HepG2 (cell line): ENCODE data around the gene SLC6A12. TPM values are rescaled to one million over a fixed set of nuclear protein-coding genes. Genes with fewer than 3 reads are reported as not detected.

Experiments used
- ATAC-seq: fragments of 200-7000 bp; cut with Tn5 transposase; 3 replicates; pipeline ENCODE4 v1.9.1; 2020; ENCODE audit warnings: mild to moderate bottlenecking, moderate library complexity
- BruUV-seq: library from RNA; stranded (reverse); fragments of 400-500 nt; replicated peaks from 2 replicates; lab custom pipeline; 2021; lab: Mats Ljungman, UMichigan
- CTCF ChIA-PET: fragments of 300-600 bp; formaldehyde crosslinking; extraction: SDS; loops from one replicate; lab custom pipeline; 2021; ENCODE audit warnings: low total read pairs, inconsistent platforms, low intra/inter-chr PET ratio; lab: Yijun Ruan, JAX
- POLR2A ChIA-PET: fragments of 350-600 bp; sonication (Branson Sonifier 250); formaldehyde crosslinking; loops from one replicate; lab custom pipeline; 2020; ENCODE audit warnings: antibody characterized with exemption, inconsistent platforms; lab: Yijun Ruan, JAX
- DNase-seq: peaks from one replicate; pipeline ENCODE4 v3.0.0-alpha.2; 2015; ENCODE audit warnings: low spot score
- FAIRE-seq: peaks from 3 replicates; lab custom pipeline; 2011; peaks lifted over from hg19 to GRCh38; lab: Jason Lieb, UNC
- H2AFZ ChIP-seq: one replicate; pipeline ENCODE4 v1.6.1; 2011; ENCODE audit warnings: low read length, inconsistent platforms
- H3K27ac ChIP-seq: fragments of 300-600 bp; 3 replicates; pipeline ENCODE4 v1.8.0; 2011; ENCODE audit warnings: mixed run types, mild to moderate bottlenecking, mixed read lengths, low read length, inconsistent platforms; ENCODE audit not compliant: insufficient read depth; ENCODE audit errors: extremely low read length
- H3K27me3 ChIP-seq, 2 experiments: fragments of 200-600 bp in 1 of 2; 2 replicates in 1 of 2; 3 replicates in 1 of 2; pipeline versions ENCODE4 v1.6.0 to v1.8.0; 2011; ENCODE audit warnings: low read length in 2 of 2, mild to moderate bottlenecking in 2 of 2, moderate library complexity in 2 of 2, inconsistent platforms in 1 of 2; ENCODE audit not compliant: insufficient read depth in 2 of 2, control insufficient read depth in 1 of 2
- H3K36me3 ChIP-seq, 2 experiments: fragments of 200-600 bp in 1 of 2; replicated peaks in 1 of 2; 2 replicates in 1 of 2; 3 replicates in 1 of 2; pipeline versions ENCODE4 v1.5.1 to v1.8.0; 2011; ENCODE audit warnings: low read length in 2 of 2, inconsistent platforms in 1 of 2; ENCODE audit not compliant: insufficient read depth in 2 of 2, control insufficient read depth in 1 of 2
- H3K4me1 ChIP-seq: 2 replicates; pipeline ENCODE4 v1.5.1; 2012; ENCODE audit warnings: low read length, inconsistent platforms; ENCODE audit not compliant: insufficient read depth
- H3K4me2 ChIP-seq: 2 replicates; pipeline ENCODE4 v1.6.0; 2011; ENCODE audit warnings: low read depth, low read length, inconsistent platforms
- H3K4me3 ChIP-seq, 3 experiments: fragments of 200-600 bp in 1 of 3; sonication (generic), shearing (Covaris generic) in 1 of 3; replicated peaks in 1 of 3; 2 replicates each; pipeline ENCODE4 v1.5.1; 2011 to 2016; ENCODE audit warnings: low read length in 3 of 3, inconsistent platforms in 2 of 3, low read depth in 2 of 3, mild to moderate bottlenecking in 2 of 3, control low read depth in 1 of 3, mixed read lengths in 1 of 3; ENCODE audit not compliant: insufficient read depth in 1 of 3
- H3K79me2 ChIP-seq: one replicate; pipeline ENCODE4 v1.6.1; 2011; ENCODE audit warnings: low read length, inconsistent platforms; ENCODE audit not compliant: insufficient read depth
- H3K9ac ChIP-seq: 2 replicates; pipeline ENCODE4 v1.6.0; 2011; ENCODE audit warnings: mild to moderate bottlenecking, low read depth, low read length, inconsistent platforms; ENCODE audit not compliant: insufficient read depth
- H3K9me3 ChIP-seq: 2 replicates; pipeline ENCODE4 v1.5.1; 2012; ENCODE audit warnings: mild to moderate bottlenecking, low read length
- H4K20me1 ChIP-seq: 2 replicates; pipeline ENCODE4 v1.6.0; 2011; ENCODE audit warnings: inconsistent platforms, mild to moderate bottlenecking, low read length, moderate library complexity; ENCODE audit not compliant: insufficient read depth
- KLF16 ChIP-seq, 2 experiments: sonication (generic) in 1 of 2; formaldehyde crosslinking in 1 of 2; IDR thresholded peaks; 2 replicates each; pipeline versions ENCODE4 v1.6.1 to v1.8.0; 2016 to 2023; ENCODE audit warnings: missing genetic modification reagents in 2 of 2, missing compliant biosample characterization in 1 of 2
- NR2F6 ChIP-seq, 2 experiments: IDR thresholded peaks; 2 replicates each; pipeline ENCODE4 v1.6.1; 2016; ENCODE audit warnings: antibody characterized with exemption in 1 of 2, mild to moderate bottlenecking in 1 of 2
- RBFOX2 ChIP-seq: fragments of 200-400 bp; formaldehyde crosslinking; IDR thresholded peaks from 2 replicates; pipeline ENCODE4 v1.6.1; 2017; ENCODE audit warnings: low read depth, mild to moderate bottlenecking, low read length
- SNRNP70 ChIP-seq: fragments of 200-400 bp; formaldehyde crosslinking; IDR thresholded peaks from 2 replicates; pipeline ENCODE4 v1.6.1; 2017; ENCODE audit warnings: mild to moderate bottlenecking, low read depth, low read length, moderate library complexity
- SRSF4 ChIP-seq: fragments of 200-400 bp; formaldehyde crosslinking; IDR thresholded peaks from one replicate; pipeline ENCODE4 v1.6.1; 2018; ENCODE audit warnings: mild to moderate bottlenecking, low read depth, low read length, moderate library complexity; ENCODE audit not compliant: poor library complexity, severe bottlenecking
- ZFP1 ChIP-seq: IDR thresholded peaks from 2 replicates; pipeline ENCODE4 v1.6.1; 2016
- ZFP90 ChIP-seq: sonication (generic); formaldehyde crosslinking; IDR thresholded peaks from 2 replicates; pipeline ENCODE4 v1.8.0; 2022; ENCODE audit warnings: missing genetic modification reagents, mild to moderate bottlenecking, inconsistent platforms, borderline replicate concordance
- ZFY ChIP-seq: sonication (generic); formaldehyde crosslinking; IDR thresholded peaks from 2 replicates; pipeline ENCODE4 v1.4.0; 2020; ENCODE audit warnings: missing genetic modification reagents
- ZIK1 ChIP-seq: sonication (generic); formaldehyde crosslinking; IDR thresholded peaks from 2 replicates; pipeline ENCODE4 v1.5.0; 2020; ENCODE audit warnings: mild to moderate bottlenecking, low read depth, missing genetic modification reagents, borderline replicate concordance
- ZKSCAN1 ChIP-seq: fragments of 150-350 bp; IDR thresholded peaks from 2 replicates; pipeline ENCODE4 v1.6.1; 2014; ENCODE audit warnings: low read length
- ZNF235 ChIP-seq: sonication (generic); formaldehyde crosslinking; IDR thresholded peaks from 2 replicates; pipeline ENCODE4 v1.8.1; 2023; ENCODE audit warnings: mild to moderate bottlenecking, missing genetic modification reagents, borderline replicate concordance
- ZNF703 ChIP-seq: sonication (generic); formaldehyde crosslinking; IDR thresholded peaks from 2 replicates; pipeline ENCODE4 v1.5.1; 2020; ENCODE audit warnings: missing genetic modification reagents, mild to moderate bottlenecking, moderate library complexity, borderline replicate concordance
- WGBS: methylation state at CpG from one replicate; pipeline ENCODE4 v1.1.6; 2017; ENCODE audit warnings: low lambda C conversion rate; 5-methylcytosine and 5-hydroxymethylcytosine counted together
- in situ Hi-C: cut with HindIII; loops from 2 replicates; pipeline ENCODE4 v1.10.0; 2017; ENCODE audit warnings: low pct_unique_long_range_greater_than_20kb; ENCODE audit not compliant: extremely low pct_ligation_motif_present
- intact Hi-C: fragments of 100-400 bp; cut with micrococcal nuclease; formaldehyde crosslinking; loops from one replicate; pipeline ENCODE4 v1.10.0; 2022; ENCODE audit not compliant: unreplicated experiment
- polyA plus RNA-seq, 8 experiments: library from polyadenylated mRNA; depleted of rRNA in 3 of 8; stranded (reverse) in 7 of 8; unstranded in 1 of 8; fragments of >200 nt; fragmentation: Illumina TruSeq in 4 of 8; extraction: Trizol in 4 of 8; gene quantifications; 2 replicates each; pipeline versions ENCODE4 v1.2.1 to v1.2.3, GENCODE V29; 2011 to 2016; ENCODE audit warnings: low read depth in 4 of 8, missing spikeins in 1 of 8, mixed read lengths in 1 of 8; ENCODE audit not compliant: insufficient read depth in 1 of 8
- total RNA-seq, 5 experiments: library from RNA; depleted of rRNA; stranded (reverse); fragments of >200 nt; fragmentation: Illumina TruSeq; extraction: Trizol; gene quantifications; 2 replicates each; pipeline ENCODE4 v1.2.3, GENCODE V29; 2016; ENCODE audit warnings: low read depth in 1 of 5
- TF ChIP-seq, protein P1 (sequence below): sonication (generic); formaldehyde crosslinking; IDR thresholded peaks from 2 replicates; pipeline ENCODE4 v1.5.0; 2020; ENCODE audit warnings: mild to moderate bottlenecking, missing genetic modification reagents, borderline replicate concordance
- TF ChIP-seq, protein P2 (sequence below): IDR thresholded peaks from 2 replicates; pipeline ENCODE4 v1.6.1; 2012; ENCODE audit warnings: low read length, improper control_type of control experiment
- TF ChIP-seq, protein P3 (sequence below): sonication (generic); formaldehyde crosslinking; IDR thresholded peaks from 2 replicates; pipeline ENCODE4 v1.4.0; 2020; ENCODE audit warnings: missing genetic modification reagents, low read depth, mild to moderate bottlenecking, borderline replicate concordance
- TF ChIP-seq, protein P4 (sequence below): sonication (generic); formaldehyde crosslinking; IDR thresholded peaks from 2 replicates; pipeline ENCODE4 v1.4.0; 2020; ENCODE audit warnings: missing genetic modification reagents, mild to moderate bottlenecking, borderline replicate concordance

Gene SLC6A12
- total and polyA plus RNA-seq, 2 of the 13 experiments (the other 11 are each of a cell fraction or from before 2014, with no cell fraction given) = 3.7 to 18.8 TPM

DNA sequence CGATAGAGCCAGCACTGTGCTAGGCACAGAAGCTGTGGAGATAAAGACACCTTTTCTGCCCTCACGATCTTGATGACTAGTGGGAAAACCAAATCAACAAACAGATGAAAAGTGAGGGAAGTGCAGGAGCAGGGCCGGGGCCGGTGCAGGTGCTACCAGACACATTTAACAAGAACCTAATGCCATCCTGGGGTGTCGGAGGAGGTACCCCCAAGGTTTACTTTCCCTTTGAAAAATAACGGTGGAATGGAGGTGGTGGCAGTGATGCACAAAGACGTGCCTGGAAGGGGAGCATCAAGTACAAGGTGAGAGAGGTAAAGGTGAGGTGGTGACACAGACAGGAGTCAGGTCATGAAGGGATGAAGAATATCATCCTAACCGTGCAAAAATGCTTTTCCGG lies 26.6 kb upstream of the SLC6A12 start:
- Histone ChIP-seq H3K4me2 (no peak overlapping the region), H3K9ac (no peak overlapping the region), H3K36me3 (no peaks in the 10 kb centered on the region), H3K9me3 (no peaks in the 10 kb centered on the region), H3K27ac (no peak overlapping the region), H3K4me3 (no peak overlapping the region), H2AFZ (no peak overlapping the region), H3K27me3 (no peaks in the 10 kb centered on the region), H3K79me2 (no peaks in the 10 kb centered on the region), H4K20me1 (no peaks in the 10 kb centered on the region), H3K4me1 (peaks cover 27% of the 10 kb centered on the region)
- ATAC-seq = no peak
- in situ Hi-C loops (no loop called here), intact Hi-C loops (no loop called here)
- no peak for DNase-seq
- BruUV-seq = TSS peak; percentile 34
- CTCF ChIA-PET = no interaction called here
- POLR2A ChIA-PET = no interaction called here
- no peak for FAIRE-seq
- TF ChIP-seq, protein P1, sequence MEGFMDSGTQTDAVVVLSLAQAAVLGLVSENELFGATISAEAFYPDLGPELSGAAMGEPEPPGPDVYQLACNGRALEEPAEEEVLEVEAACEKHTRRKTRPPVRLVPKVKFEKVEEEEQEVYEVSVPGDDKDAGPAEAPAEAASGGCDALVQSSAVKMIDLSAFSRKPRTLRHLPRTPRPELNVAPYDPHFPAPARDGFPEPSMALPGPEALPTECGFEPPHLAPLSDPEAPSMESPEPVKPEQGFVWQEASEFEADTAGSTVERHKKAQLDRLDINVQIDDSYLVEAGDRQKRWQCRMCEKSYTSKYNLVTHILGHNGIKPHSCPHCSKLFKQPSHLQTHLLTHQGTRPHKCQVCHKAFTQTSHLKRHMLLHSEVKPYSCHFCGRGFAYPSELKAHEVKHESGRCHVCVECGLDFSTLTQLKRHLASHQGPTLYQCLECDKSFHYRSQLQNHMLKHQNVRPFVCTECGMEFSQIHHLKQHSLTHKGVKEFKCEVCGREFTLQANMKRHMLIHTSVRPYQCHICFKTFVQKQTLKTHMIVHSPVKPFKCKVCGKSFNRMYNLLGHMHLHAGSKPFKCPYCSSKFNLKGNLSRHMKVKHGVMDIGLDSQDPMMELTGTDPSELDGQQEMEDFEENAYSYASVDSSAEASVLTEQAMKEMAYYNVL (CRISPR knock-in tag) = no peak
- TF ChIP-seq ZKSCAN1 (no peak), NR2F6 (IDR thresholded peaks at IDR 0.05) (no peak), NR2F6 (CRISPR knock-in tag; IDR thresholded peaks at IDR 0.05) (no peak), ZIK1 (no peak), SNRNP70 (no peak), ZFP90 (no peak), ZNF703 (CRISPR knock-in tag) (no peak), KLF16 (CRISPR knock-in tag; IDR thresholded peaks at IDR 0.05) (no peak), ZFP1 (no peak), ZNF235 (CRISPR knock-in tag) (no peak), SRSF4 (no peak), RBFOX2 (no peak), ZFY (CRISPR knock-in tag) (no peak)
- TF ChIP-seq, protein P2, sequence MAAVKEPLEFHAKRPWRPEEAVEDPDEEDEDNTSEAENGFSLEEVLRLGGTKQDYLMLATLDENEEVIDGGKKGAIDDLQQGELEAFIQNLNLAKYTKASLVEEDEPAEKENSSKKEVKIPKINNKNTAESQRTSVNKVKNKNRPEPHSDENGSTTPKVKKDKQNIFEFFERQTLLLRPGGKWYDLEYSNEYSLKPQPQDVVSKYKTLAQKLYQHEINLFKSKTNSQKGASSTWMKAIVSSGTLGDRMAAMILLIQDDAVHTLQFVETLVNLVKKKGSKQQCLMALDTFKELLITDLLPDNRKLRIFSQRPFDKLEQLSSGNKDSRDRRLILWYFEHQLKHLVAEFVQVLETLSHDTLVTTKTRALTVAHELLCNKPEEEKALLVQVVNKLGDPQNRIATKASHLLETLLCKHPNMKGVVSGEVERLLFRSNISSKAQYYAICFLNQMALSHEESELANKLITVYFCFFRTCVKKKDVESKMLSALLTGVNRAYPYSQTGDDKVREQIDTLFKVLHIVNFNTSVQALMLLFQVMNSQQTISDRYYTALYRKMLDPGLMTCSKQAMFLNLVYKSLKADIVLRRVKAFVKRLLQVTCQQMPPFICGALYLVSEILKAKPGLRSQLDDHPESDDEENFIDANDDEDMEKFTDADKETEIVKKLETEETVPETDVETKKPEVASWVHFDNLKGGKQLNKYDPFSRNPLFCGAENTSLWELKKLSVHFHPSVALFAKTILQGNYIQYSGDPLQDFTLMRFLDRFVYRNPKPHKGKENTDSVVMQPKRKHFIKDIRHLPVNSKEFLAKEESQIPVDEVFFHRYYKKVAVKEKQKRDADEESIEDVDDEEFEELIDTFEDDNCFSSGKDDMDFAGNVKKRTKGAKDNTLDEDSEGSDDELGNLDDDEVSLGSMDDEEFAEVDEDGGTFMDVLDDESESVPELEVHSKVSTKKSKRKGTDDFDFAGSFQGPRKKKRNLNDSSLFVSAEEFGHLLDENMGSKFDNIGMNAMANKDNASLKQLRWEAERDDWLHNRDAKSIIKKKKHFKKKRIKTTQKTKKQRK = no peak
- TF ChIP-seq, protein P3, sequence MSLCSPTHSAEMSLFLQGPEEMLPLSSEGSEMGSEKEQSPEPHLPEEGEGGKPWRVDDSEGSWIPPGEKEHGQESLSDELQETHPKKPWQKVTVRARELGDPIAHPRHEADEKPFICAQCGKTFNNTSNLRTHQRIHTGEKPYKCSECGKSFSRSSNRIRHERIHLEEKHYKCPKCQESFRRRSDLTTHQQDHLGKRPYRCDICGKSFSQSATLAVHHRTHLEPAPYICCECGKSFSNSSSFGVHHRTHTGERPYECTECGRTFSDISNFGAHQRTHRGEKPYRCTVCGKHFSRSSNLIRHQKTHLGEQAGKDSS (CRISPR knock-in tag) = no peak
- TF ChIP-seq, protein P4, sequence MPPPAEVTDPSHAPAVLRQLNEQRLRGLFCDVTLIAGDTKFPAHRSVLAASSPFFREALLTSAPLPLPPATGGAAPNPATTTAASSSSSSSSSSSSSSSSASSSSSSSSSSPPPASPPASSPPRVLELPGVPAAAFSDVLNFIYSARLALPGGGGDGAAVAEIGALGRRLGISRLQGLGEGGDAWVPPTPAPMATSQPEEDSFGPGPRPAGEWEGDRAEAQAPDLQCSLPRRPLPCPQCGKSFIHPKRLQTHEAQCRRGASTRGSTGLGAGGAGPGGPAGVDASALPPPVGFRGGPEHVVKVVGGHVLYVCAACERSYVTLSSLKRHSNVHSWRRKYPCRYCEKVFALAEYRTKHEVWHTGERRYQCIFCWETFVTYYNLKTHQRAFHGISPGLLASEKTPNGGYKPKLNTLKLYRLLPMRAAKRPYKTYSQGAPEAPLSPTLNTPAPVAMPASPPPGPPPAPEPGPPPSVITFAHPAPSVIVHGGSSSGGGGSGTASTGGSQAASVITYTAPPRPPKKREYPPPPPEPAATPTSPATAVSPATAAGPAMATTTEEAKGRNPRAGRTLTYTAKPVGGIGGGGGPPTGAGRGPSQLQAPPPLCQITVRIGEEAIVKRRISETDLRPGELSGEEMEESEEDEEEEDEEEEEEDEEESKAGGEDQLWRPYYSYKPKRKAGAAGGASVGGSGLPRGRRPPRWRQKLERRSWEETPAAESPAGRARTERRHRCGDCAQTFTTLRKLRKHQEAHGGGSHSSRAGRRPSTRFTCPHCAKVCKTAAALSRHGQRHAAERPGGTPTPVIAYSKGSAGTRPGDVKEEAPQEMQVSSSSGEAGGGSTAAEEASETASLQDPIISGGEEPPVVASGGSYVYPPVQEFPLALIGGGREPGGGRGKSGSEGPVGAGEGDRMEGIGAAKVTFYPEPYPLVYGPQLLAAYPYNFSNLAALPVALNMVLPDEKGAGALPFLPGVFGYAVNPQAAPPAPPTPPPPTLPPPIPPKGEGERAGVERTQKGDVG (CRISPR knock-in tag) = no peak
- 90% methylated on average over 9 of the region's 9 CpGs for WGBS
